PC-3 (cell line): ENCODE measurements around the gene JAZF1.

Experiments
- EZH2 ChIP-seq: fragments of 300-600 bp; sonication (generic); IDR thresholded peaks from one replicate; pipeline ENCODE4 v1.6.1; 2017; ENCODE audit warnings: antibody characterized with exemption, mild to moderate bottlenecking, low read length; ENCODE audit not compliant: unreplicated experiment
- TF ChIP-seq, protein P1 (sequence below): fragments of 300-600 bp; sonication (generic); conservative IDR thresholded peaks from 2 replicates; pipeline ENCODE4 v1.5.1; 2017; ENCODE audit warnings: antibody characterized with exemption, low read depth, mild to moderate bottlenecking, low read length

DNA sequence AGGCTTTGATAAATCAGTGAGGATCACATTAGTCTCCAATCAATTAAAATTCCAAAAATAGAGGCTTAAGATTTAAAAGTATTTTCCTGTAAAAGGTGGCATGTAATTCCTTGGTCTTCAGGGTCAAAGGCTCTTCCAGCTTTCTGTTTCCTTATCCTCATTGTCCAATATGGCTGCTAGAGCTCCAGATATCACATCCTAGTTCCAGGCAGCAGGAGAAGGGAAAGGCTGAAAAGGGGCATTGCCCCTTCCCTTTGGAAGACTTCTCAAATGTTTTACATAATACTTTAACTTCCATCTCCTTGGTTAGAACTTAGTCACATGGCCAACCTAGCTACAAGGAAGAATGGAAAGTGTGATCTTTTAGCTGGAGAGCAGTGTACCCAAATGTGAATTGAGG lies 39.2 kb upstream of the JAZF1 start:
- TF ChIP-seq, protein P1, sequence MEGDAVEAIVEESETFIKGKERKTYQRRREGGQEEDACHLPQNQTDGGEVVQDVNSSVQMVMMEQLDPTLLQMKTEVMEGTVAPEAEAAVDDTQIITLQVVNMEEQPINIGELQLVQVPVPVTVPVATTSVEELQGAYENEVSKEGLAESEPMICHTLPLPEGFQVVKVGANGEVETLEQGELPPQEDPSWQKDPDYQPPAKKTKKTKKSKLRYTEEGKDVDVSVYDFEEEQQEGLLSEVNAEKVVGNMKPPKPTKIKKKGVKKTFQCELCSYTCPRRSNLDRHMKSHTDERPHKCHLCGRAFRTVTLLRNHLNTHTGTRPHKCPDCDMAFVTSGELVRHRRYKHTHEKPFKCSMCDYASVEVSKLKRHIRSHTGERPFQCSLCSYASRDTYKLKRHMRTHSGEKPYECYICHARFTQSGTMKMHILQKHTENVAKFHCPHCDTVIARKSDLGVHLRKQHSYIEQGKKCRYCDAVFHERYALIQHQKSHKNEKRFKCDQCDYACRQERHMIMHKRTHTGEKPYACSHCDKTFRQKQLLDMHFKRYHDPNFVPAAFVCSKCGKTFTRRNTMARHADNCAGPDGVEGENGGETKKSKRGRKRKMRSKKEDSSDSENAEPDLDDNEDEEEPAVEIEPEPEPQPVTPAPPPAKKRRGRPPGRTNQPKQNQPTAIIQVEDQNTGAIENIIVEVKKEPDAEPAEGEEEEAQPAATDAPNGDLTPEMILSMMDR, result no peak
- TF ChIP-seq EZH2, result no peak
